Stimulated activated CD4-positive, alpha-beta T cell treated with anti-CD3 and anti-CD28 coated beads, Interleukin-1b, Interleukin-23, amount 100 ng/mL, for 1 hour (primary cell): ENCODE data around the gene SRL.
A peak's percentile ranks its signal among the peaks of the same experiment; 100 is the strongest.

Experiments used
- DNase-seq, 2 donors: peaks; one replicate each; pipeline ENCODE4 v3.0.0-alpha.2; 2020; ENCODE audit warnings: low read depth in 2 of 2

SRL gene

GRCh38 chr16:4241928-4242283 lies at the start of gene SRL:
Gene SRL (minus strand): TSS chr16:4242080. CDS start chr16:4242067, 13 bp downstream.
- no peak for DNase-seq

GRCh38 chr16:4290236-4290830 lies 48.5 kb upstream of the SRL start:
- DNase-seq = no peak

GRCh38 chr16:4288148-4288921 lies 46.5 kb upstream of the SRL start:
- DNase-seq = peak; percentile 58 to 73

- DNase-seq = no peak
Measured at GRCh38 chr16:4285167-4285566, 43.3 kb upstream of the SRL start.

- DNase-seq = no peak
Measured at GRCh38 chr16:4283939-4284338, 42.1 kb upstream of the SRL start.

GRCh38 chr16:4283441-4283840 lies 41.6 kb upstream of the SRL start:
- no peak for DNase-seq

- DNase-seq = no peak
Measured at GRCh38 chr16:4280625-4281024, 38.7 kb upstream of the SRL start.

- DNase-seq = no peak
Measured at GRCh38 chr16:4277987-4278513, 36.2 kb upstream of the SRL start.

GRCh38 chr16:4275861-4276260 lies 34.0 kb upstream of the SRL start:
- DNase-seq = no peak

- DNase-seq = no peak
Measured at GRCh38 chr16:4273858-4274311, 32.0 kb upstream of the SRL start.

GRCh38 chr16:4272114-4272956 lies 30.5 kb upstream of the SRL start:
- DNase-seq = no peak

GRCh38 chr16:4271176-4272113 lies 29.6 kb upstream of the SRL start:
- DNase-seq = peak; percentile 61 to 71

GRCh38 chr16:4270595-4270994 lies 28.7 kb upstream of the SRL start:
- no peak for DNase-seq

GRCh38 chr16:4270091-4270490 lies 28.2 kb upstream of the SRL start:
- DNase-seq = no peak

GRCh38 chr16:4266372-4266771 lies 24.5 kb upstream of the SRL start:
- DNase-seq = no peak

- DNase-seq = no peak
Measured at GRCh38 chr16:4265676-4266075, 23.8 kb upstream of the SRL start.

GRCh38 chr16:4264546-4264945 lies 22.7 kb upstream of the SRL start:
- no peak for DNase-seq

GRCh38 chr16:4263504-4264436 lies 21.9 kb upstream of the SRL start:
- no peak for DNase-seq

- DNase-seq = no peak
Measured at GRCh38 chr16:4262303-4262835, 20.5 kb upstream of the SRL start.
